Kidney (tissue), 14 donors: ENCODE data around the gene MMS22L. TPM values are rescaled to one million over a fixed set of nuclear protein-coding genes. Genes with fewer than 3 reads are reported as not detected.

ENCODE experiments used
- DNase-seq, 5 donors: peaks; one replicate each; pipeline ENCODE4 v3.0.0-alpha.2; 2013 to 2020
- FAIRE-seq: peaks from 2 replicates; lab custom pipeline; 2012; peaks lifted over from hg19 to GRCh38; lab: Jason Lieb, UNC
- H3K27ac ChIP-seq, 2 donors: one replicate each; pipeline ENCODE4 v1.7.0; 2013; ENCODE audit warnings: low read depth in 2 of 2, low read length in 2 of 2, inconsistent platforms in 1 of 2
- H3K27me3 ChIP-seq: one replicate; pipeline ENCODE4 v1.7.1; 2013; ENCODE audit warnings: low read length, inconsistent platforms; ENCODE audit not compliant: control insufficient read depth, insufficient read depth
- H3K36me3 ChIP-seq, 3 donors: one replicate each; pipeline versions ENCODE4 v1.7.0 to v1.7.1; 2013; ENCODE audit warnings: low read length in 3 of 3, control low read depth in 1 of 3, inconsistent platforms in 1 of 3; ENCODE audit not compliant: insufficient read depth in 3 of 3, control insufficient read depth in 2 of 3
- H3K4me1 ChIP-seq, 3 donors: one replicate each; pipeline versions ENCODE4 v1.7.0 to v1.7.1; 2013; ENCODE audit warnings: low read length in 3 of 3, inconsistent platforms in 1 of 3, low read depth in 1 of 3; ENCODE audit not compliant: control insufficient read depth in 2 of 3, insufficient read depth in 2 of 3
- H3K4me3 ChIP-seq, 3 donors: one replicate each; pipeline versions ENCODE4 v1.7.0 to v1.8.1; 2013; ENCODE audit warnings: low read length in 3 of 3, control low read depth in 1 of 3, inconsistent platforms in 1 of 3
- H3K9ac ChIP-seq, 3 donors: one replicate each; pipeline versions ENCODE4 v1.7.0 to v1.7.1; 2013; ENCODE audit warnings: low read length in 3 of 3, control low read depth in 1 of 3, inconsistent platforms in 1 of 3
- H3K9me3 ChIP-seq, 3 donors: one replicate each; pipeline versions ENCODE4 v1.7.0 to v1.7.1; 2013; ENCODE audit warnings: low read length in 3 of 3, control low read depth in 1 of 3, inconsistent platforms in 1 of 3; ENCODE audit not compliant: control insufficient read depth in 2 of 3, insufficient read depth in 1 of 3
- CTCF ChIP-seq: IDR thresholded peaks from 3 replicates; pipeline ENCODE4 v1.5.1; 2012; ENCODE audit warnings: mild to moderate bottlenecking, moderate library complexity, borderline replicate concordance; ENCODE audit not compliant: insufficient read depth; ENCODE audit errors: extremely low read depth
- intact Hi-C: fragments of 100-400 bp; cut with DNase I; formaldehyde crosslinking; loops from one replicate; pipeline ENCODE4 v1.11.1; 2022
- polyA plus RNA-seq: library from polyadenylated mRNA; stranded (reverse); fragments of 350-450 nt; fragmentation: Illumina TruSeq; extraction: RNeasy Lipid Tissue Mini Kit (QIAGEN cat#74804); gene quantifications from one replicate; pipeline ENCODE4 v1.2.3, GENCODE V29; 2014; ENCODE audit warnings: low read depth, low replicate concordance; ENCODE audit not compliant: insufficient read depth
- total RNA-seq: library from RNA; stranded (reverse); fragmentation: NEBNext Ultra II Directional; extraction: Animal tissue kit (Norgen Biotek cat#: 25700); gene quantifications from one replicate; pipeline ENCODE4 v1.2.1, GENCODE V29; 2021
- donor health status: control.
- donor health status: control.
- donor health status: control.
- donor health status: control.
- donor health status: control.
- donor health status: DM: yes; HTN: yes; CAD: no.
- donor health status: Normal renal cell carcinoma (clear cell type).

The MMS22L gene
- total and polyA plus RNA-seq, 2 donors from 2014 or later: 1.7 to 9.5 TPM

GRCh38 chr6:97246842-97247241 is 36.2 kb downstream of the MMS22L start:
- Histone ChIP-seq H3K9ac (no peak overlapping the region), H3K36me3 (no peaks in the 10 kb centered on the region), H3K9me3 (no peaks in the 10 kb centered on the region), H3K4me3 (no peak overlapping the region), H3K27me3 (no peaks in the 10 kb centered on the region), H3K27ac (no peak overlapping the region), H3K4me1 (no peaks in the 10 kb centered on the region)
- no peak for DNase-seq
- no peak for FAIRE-seq
- intact Hi-C loops: no loop called here
- no peak for TF ChIP-seq CTCF

- intact Hi-C loops: no loop called here
- TF ChIP-seq CTCF: no peak
- H3K27ac ChIP-seq: no peak overlapping the region
- H3K27me3 ChIP-seq: no peaks in the 10 kb centered on the region
- H3K9me3 ChIP-seq: no peaks in the 10 kb centered on the region
- no peaks in the 10 kb centered on the region for H3K36me3 ChIP-seq
- no peak overlapping the region for H3K9ac ChIP-seq
- H3K4me3 ChIP-seq: no peak overlapping the region
- DNase-seq (no peak), FAIRE-seq (no peak)
- H3K4me1 ChIP-seq: no peaks in the 10 kb centered on the region
Observed at GRCh38 chr6:97240222-97240621, 42.8 kb downstream of the MMS22L start.

- intact Hi-C loops: no loop called here
- Histone ChIP-seq H3K27me3 (no peaks in the 10 kb centered on the region), H3K9me3 (no peaks in the 10 kb centered on the region), H3K4me3 (no peak overlapping the region), H3K36me3 (no peaks in the 10 kb centered on the region), H3K4me1 (no peaks in the 10 kb centered on the region), H3K27ac (no peak overlapping the region), H3K9ac (no peak overlapping the region)
- DNase-seq (no peak), FAIRE-seq (no peak)
- no peak for TF ChIP-seq CTCF
Observed at GRCh38 chr6:97231911-97232310, 51.1 kb downstream of the MMS22L start.

GRCh38 chr6:97222903-97223302 is 60.1 kb downstream of the MMS22L start:
- FAIRE-seq (no peak), DNase-seq (no peak)
- Histone ChIP-seq H3K4me3 (no peak overlapping the region), H3K9ac (no peak overlapping the region), H3K27me3 (no peaks in the 10 kb centered on the region), H3K4me1 (no peaks in the 10 kb centered on the region), H3K27ac (no peak overlapping the region), H3K9me3 (no peaks in the 10 kb centered on the region), H3K36me3 (no peaks in the 10 kb centered on the region)
- TF ChIP-seq CTCF: no peak
- intact Hi-C loops: no loop called here
